Astrocyte of the cerebellum (primary cell): ENCODE results near the gene PHAX.
"Not testable (repeated sequence)": the region's sequence is repeated elsewhere in the genome, so short reads cannot be mapped to it uniquely, and the experiment has no call there.

Source experiments
- DNase-seq: peaks from one replicate; pipeline ENCODE4 v3.0.0-alpha.2; 2011; ENCODE audit warnings: low read depth
- H3K4me3 ChIP-seq: 2 replicates; pipeline ENCODE4 v1.5.1; 2011; ENCODE audit warnings: mild to moderate bottlenecking, low read depth, low read length, moderate library complexity
- in situ Hi-C: cut with HindIII; loops from 2 replicates; pipeline ENCODE4 v1.10.0; 2017; ENCODE audit warnings: low sequenced_read_pairs
- TF ChIP-seq, protein P1 (sequence below): IDR thresholded peaks from 2 replicates; pipeline ENCODE4 v1.5.1; 2012; ENCODE audit warnings: low read length, low read depth, moderate library complexity, mild to moderate bottlenecking; ENCODE audit errors: missing control alignments

Gene PHAX

DNA sequence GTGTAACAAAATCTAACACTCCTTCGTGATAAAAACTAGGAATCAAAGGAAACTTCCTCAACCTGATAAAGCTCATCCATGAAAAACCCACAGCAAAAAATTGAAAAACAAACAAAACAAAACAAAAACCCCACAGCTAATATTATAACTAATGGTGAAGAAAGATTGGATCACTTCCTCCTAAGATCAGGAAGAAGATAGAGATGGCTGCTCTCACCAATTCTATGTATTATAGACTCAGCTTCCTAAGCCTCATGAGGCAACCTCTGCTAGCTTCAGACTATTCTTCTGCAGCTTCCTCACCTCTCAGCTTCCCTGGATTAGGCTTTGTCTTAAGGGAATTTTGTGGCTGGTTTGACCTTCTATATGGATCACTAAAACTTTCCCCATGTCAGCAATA, 40.1 kb downstream of the PHAX start:
- TF ChIP-seq, protein P1, sequence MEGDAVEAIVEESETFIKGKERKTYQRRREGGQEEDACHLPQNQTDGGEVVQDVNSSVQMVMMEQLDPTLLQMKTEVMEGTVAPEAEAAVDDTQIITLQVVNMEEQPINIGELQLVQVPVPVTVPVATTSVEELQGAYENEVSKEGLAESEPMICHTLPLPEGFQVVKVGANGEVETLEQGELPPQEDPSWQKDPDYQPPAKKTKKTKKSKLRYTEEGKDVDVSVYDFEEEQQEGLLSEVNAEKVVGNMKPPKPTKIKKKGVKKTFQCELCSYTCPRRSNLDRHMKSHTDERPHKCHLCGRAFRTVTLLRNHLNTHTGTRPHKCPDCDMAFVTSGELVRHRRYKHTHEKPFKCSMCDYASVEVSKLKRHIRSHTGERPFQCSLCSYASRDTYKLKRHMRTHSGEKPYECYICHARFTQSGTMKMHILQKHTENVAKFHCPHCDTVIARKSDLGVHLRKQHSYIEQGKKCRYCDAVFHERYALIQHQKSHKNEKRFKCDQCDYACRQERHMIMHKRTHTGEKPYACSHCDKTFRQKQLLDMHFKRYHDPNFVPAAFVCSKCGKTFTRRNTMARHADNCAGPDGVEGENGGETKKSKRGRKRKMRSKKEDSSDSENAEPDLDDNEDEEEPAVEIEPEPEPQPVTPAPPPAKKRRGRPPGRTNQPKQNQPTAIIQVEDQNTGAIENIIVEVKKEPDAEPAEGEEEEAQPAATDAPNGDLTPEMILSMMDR = no peak
- no peak overlapping the region for H3K4me3 ChIP-seq
- in situ Hi-C loops = no loop called here
- no peak for DNase-seq

DNA sequence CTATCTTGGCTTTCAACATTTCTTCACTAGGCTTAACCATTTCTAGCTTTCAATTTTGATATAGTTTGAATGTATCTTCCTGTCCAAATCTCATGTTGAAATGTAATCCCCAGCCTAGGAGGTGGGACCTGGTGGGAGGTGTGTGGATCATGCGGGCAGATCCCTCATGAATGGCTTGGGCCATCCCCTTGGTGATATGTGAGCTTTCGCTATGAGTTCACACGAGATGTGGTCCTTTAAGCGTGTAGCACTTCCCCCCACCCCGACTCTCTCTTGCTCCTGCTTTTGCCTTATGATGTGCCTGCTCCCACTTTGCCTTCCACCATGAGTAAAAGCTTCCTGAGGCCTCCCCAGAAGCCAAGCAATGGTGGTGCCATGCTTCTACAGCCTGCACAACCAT, 40.6 kb downstream of the PHAX start:
- TF ChIP-seq, protein P1 = no peak
- no peak for DNase-seq
- in situ Hi-C loops = no loop called here
- H3K4me3 ChIP-seq = no peak overlapping the region

DNA sequence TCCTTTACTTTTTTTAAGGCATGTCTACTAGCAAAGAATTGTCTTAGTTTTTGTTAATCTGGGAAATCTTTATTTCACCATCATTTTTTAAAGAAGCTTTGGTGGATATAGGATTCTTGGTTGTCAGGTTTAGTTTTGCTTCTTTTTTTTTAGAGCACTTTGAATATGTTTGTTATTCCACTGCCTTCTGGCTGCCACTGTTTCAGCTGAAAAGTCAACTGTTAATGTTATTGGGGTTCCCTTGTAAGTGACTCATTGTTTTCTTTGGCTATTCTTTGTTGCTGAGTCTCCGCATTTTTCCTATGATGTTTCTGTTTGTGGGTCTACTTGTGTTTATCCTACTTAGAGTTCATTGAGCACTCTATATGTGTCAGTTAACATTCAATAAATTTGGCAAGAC, 44.4 kb downstream of the PHAX start:
- no peak overlapping the region for H3K4me3 ChIP-seq
- DNase-seq = no peak
- TF ChIP-seq, protein P1 = no peak
- in situ Hi-C loops = no loop called here

DNA sequence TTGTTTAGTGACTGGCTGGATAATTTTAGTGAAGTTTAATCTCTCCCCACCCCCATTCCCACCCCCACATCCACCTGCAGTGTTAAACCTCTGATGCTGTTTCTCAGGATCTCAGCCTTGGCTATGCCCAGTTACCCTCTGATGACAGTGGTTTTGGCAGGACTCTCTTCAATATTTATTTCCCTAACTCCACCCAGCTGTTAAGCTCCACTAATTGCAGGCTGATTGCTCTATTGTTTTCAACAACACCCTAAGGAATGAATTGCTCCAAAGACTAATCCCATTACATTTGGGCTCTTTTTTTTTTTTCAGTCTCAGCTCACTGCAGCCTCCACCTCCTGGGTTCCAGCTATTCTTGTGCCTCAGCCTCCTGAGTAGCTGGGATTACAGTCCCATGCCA, 46.3 kb downstream of the PHAX start:
- in situ Hi-C loops = no loop called here

DNA sequence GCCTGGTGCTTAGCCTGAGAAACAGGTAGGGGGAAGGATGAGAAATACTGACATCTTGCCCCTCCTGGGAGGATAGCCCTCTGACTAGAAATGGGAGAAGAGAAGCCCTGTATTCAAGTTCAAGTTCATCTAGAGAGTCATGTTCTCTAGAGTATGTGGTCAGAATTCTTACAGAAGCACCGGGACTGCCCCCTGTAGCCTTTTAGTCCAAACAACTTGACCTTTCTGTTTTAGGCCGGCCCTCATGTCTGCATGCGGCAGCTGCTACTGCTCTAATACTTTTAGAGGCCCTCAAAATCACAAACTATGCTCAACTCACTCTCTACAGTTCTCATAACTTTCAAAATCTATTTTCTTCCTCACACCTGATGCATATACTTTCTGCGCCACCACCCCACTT, 47.7 kb downstream of the PHAX start:
- in situ Hi-C loops = no loop called here
- DNase-seq = no peak
- H3K4me3 ChIP-seq = no peak overlapping the region
- TF ChIP-seq, protein P1 = no peak

More for the DNA sequence above, 46.3 kb downstream of the PHAX start:
- no peak for DNase-seq
- TF ChIP-seq, protein P1 = no peak
- no peak overlapping the region for H3K4me3 ChIP-seq

DNA sequence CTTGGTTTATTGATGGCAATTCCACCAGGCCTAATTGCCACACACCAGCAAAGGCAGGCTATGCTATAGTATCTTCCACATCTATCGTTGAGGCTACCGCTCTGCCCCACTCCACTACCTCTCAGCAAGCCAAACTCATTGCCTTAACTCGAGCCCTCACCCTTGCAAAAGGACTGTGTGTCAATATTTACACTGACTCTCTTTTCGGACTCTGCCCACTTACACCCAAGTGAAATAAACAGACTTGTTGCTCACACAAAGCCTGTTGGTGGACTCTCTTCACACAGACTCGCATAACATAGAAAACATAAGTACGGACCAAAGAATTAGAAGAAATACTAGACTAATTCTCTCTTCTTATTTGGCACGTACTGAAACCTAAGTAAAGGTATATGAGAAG, 48.3 kb downstream of the PHAX start:
- DNase-seq, in situ Hi-C loops, H3K4me3 ChIP-seq: not testable (repeated sequence)

DNA sequence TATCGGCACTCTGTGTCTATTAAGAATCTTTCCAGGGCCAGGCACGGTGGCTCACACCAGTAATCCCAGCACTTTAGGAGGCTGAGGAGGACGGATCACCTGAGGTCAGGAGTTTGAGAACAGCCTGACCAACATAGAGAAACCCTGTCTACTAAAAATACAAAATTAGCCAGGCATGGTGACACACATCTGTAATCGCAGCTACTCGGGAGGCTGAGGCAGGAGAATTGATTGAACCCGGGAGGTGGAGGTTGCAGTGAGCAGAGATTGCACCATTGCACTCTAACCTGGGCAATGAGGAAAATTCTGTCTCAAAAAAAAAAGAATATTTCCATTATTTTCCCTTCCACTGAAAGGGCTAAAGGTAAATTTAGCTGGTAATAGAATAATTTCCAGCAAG, 49.0 kb downstream of the PHAX start:
- in situ Hi-C loops = loop anchor here (25.0 kb wide), 1 partner anchor 138 kb away; the partner anchor contains the start of gene LMNB1
- not testable (repeated sequence) for DNase-seq

DNA sequence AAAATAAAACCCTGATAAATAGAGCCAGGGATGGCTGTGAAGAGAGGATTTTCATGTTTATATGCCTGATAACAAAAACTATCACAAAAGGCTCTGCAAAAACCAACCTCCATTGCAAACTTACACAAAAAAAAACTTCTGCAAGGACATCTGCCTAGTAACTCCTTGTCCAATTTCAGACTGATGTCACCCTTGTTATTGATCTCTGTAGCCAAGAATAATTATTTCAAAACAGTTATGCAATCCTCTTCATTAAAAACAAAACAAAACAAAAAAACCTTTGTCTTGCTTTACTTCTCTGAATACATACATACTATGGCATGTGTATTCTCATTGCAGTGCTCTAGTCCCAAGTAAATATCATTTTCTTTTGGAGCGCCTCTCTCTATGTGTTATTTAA, 49.7 kb downstream of the PHAX start:
- H3K4me3 ChIP-seq = no peak overlapping the region
- TF ChIP-seq, protein P1 = no peak

More for the DNA sequence above, 49.0 kb downstream of the PHAX start:
- H3K4me3 ChIP-seq = not testable (repeated sequence)

More for the DNA sequence above, 49.7 kb downstream of the PHAX start:
- in situ Hi-C loops = loop anchor here (25.0 kb wide), 1 partner anchor 137 kb away; the partner anchor contains the start of gene LMNB1
- DNase-seq = no peak
